ENCODE results near the gene RIOK2.

- TF ChIP-seq CTCF (conservative IDR thresholded peaks at IDR 0.05): no peak
- TF ChIP-seq ZFX (IDR thresholded peaks at IDR 0.05): no peak
Observed at GRCh38 chr5:97194366-97194765, 11.3 kb upstream of the RIOK2 start.
